H1 (cell line): ENCODE results near the gene MYPOP. TPM values are rescaled to one million over a fixed set of nuclear protein-coding genes. Genes with fewer than 3 reads are reported as not detected.

Experiments used
- CTCF ChIA-PET: fragments of 300-600 bp; sonication (Branson Sonifier 250); formaldehyde crosslinking; loops from one replicate; lab custom pipeline; 2021; ENCODE audit not compliant: partially characterized antibody; lab: Charles Lee
- POLR2A ChIA-PET: fragments of 300-600 bp; sonication (Branson Sonifier 250); formaldehyde crosslinking; loops from one replicate; lab custom pipeline; 2021; ENCODE audit warnings: inconsistent platforms; ENCODE audit not compliant: partially characterized antibody; lab: Charles Lee
- DNase-seq, 2 experiments: peaks; one replicate each; pipeline versions ENCODE4 v3.0.0 to v3.0.0-alpha.2; 2010 to 2022; ENCODE audit warnings: low spot score in 2 of 2, low read depth in 1 of 2, mixed read lengths in 1 of 2
- FAIRE-seq: peaks from 2 replicates; lab custom pipeline; 2011; peaks lifted over from hg19 to GRCh38; lab: Jason Lieb, UNC
- H2AFZ ChIP-seq: 2 replicates; pipeline ENCODE4 v1.8.1; 2012; ENCODE audit warnings: low read length, inconsistent platforms
- H2AK5ac ChIP-seq: 2 replicates; pipeline ENCODE4 v1.6.1; 2013; ENCODE audit warnings: low read depth, low read length
- H2BK120ac ChIP-seq: replicated peaks from 2 replicates; pipeline ENCODE3; 2013; ENCODE audit warnings: low read depth, low read length, inconsistent platforms
- H2BK12ac ChIP-seq: 2 replicates; pipeline ENCODE4 v1.6.1; 2013; ENCODE audit warnings: low read depth, low read length
- H2BK15ac ChIP-seq: 2 replicates; pipeline ENCODE4 v1.6.1; 2013; ENCODE audit warnings: low read length
- H2BK20ac ChIP-seq: 2 replicates; pipeline ENCODE4 v1.6.1; 2013; ENCODE audit warnings: low read length
- H2BK5ac ChIP-seq: 2 replicates; pipeline ENCODE4 v1.6.1; 2013; ENCODE audit warnings: low read depth, low read length
- H3K14ac ChIP-seq: 2 replicates; pipeline ENCODE4 v1.6.1; 2013; ENCODE audit warnings: inconsistent platforms; ENCODE audit not compliant: insufficient read length
- H3K18ac ChIP-seq: 2 replicates; pipeline ENCODE4 v1.6.1; 2013; ENCODE audit warnings: low read length; ENCODE audit errors: extremely low read depth
- H3K23ac ChIP-seq: 2 replicates; pipeline ENCODE4 v1.6.1; 2013; ENCODE audit warnings: inconsistent platforms; ENCODE audit not compliant: insufficient read length
- H3K23me2 ChIP-seq: 2 replicates; pipeline ENCODE4 v1.6.1; 2013; ENCODE audit warnings: low read depth, low read length
- H3K27ac ChIP-seq: 2 replicates; pipeline ENCODE4 v1.6.1; 2011; ENCODE audit warnings: low read depth, low read length, inconsistent platforms
- H3K27me3 ChIP-seq, 4 experiments: replicated peaks in 1 of 4; 1 replicate in 1 of 4; 2 replicates in 3 of 4; pipeline versions ENCODE4 v1.6.1 to v1.8.1; 2011 to 2013; ENCODE audit warnings: low read length in 3 of 4, mild to moderate bottlenecking in 3 of 4, inconsistent platforms in 2 of 4, mixed read lengths in 2 of 4, moderate library complexity in 1 of 4; ENCODE audit not compliant: control insufficient read depth in 3 of 4, insufficient read depth in 3 of 4; ENCODE audit errors: extremely low read depth in 1 of 4
- H3K36me3 ChIP-seq, 4 experiments: 2 replicates each; pipeline versions ENCODE4 v1.6.1 to v1.8.1; 2011 to 2013; ENCODE audit warnings: mild to moderate bottlenecking in 4 of 4, low read length in 3 of 4, moderate library complexity in 2 of 4, control low read depth in 1 of 4, inconsistent platforms in 1 of 4; ENCODE audit not compliant: insufficient read depth in 4 of 4, control insufficient read depth in 2 of 4
- H3K4ac ChIP-seq: replicated peaks from 2 replicates; pipeline ENCODE3; 2013; ENCODE audit warnings: low read length, low read depth, mixed read lengths, inconsistent platforms; ENCODE audit not compliant: insufficient read length
- H3K4me1 ChIP-seq, 4 experiments: replicated peaks in 1 of 4; 1 replicate in 1 of 4; 2 replicates in 3 of 4; pipeline versions ENCODE4 v1.6.1 to v1.8.1; 2011 to 2013; ENCODE audit warnings: low read length in 3 of 4, inconsistent platforms in 2 of 4, mixed read lengths in 1 of 4; ENCODE audit not compliant: insufficient read depth in 4 of 4, control insufficient read depth in 3 of 4
- H3K4me2 ChIP-seq, 2 experiments: 2 replicates each; pipeline versions ENCODE4 v1.6.1 to v1.8.1; 2011 to 2013; ENCODE audit warnings: low read depth in 2 of 2, low read length in 2 of 2, control low read depth in 1 of 2, inconsistent platforms in 1 of 2, mild to moderate bottlenecking in 1 of 2; ENCODE audit not compliant: insufficient read depth in 1 of 2
- H3K4me3 ChIP-seq, 4 experiments: fragments of 200-600, 300-600 bp in 1 of 4; sonication (generic), shearing (Covaris generic), sonication (Bioruptor Twin) in 1 of 4; 2 replicates each; pipeline versions ENCODE4 v1.5.1 to v1.8.1; 2011 to 2016; ENCODE audit warnings: low read length in 4 of 4, low read depth in 3 of 4, control low read depth in 2 of 4, inconsistent platforms in 2 of 4, mild to moderate bottlenecking in 2 of 4, mixed read lengths in 1 of 4, moderate library complexity in 1 of 4; ENCODE audit not compliant: insufficient read depth in 2 of 4; ENCODE audit errors: extremely low read depth in 1 of 4
- H3K56ac ChIP-seq: replicated peaks from 2 replicates; pipeline ENCODE3; 2013; ENCODE audit warnings: low read depth, mild to moderate bottlenecking, mixed read lengths, low read length, inconsistent platforms; ENCODE audit not compliant: insufficient read length
- H3K79me1 ChIP-seq: 2 replicates; pipeline ENCODE4 v1.6.1; 2013; ENCODE audit warnings: low read depth, low read length, control low read depth
- H3K79me2 ChIP-seq, 2 experiments: 2 replicates each; pipeline versions ENCODE4 v1.6.1 to v1.8.1; 2012 to 2013; ENCODE audit warnings: low read length in 2 of 2, mild to moderate bottlenecking in 2 of 2, inconsistent platforms in 1 of 2; ENCODE audit not compliant: insufficient read depth in 2 of 2, control insufficient read depth in 1 of 2
- H3K9ac ChIP-seq, 4 experiments: replicated peaks in 1 of 4; 1 replicate in 1 of 4; 2 replicates in 3 of 4; pipeline versions ENCODE4 v1.6.1 to v1.8.1; 2011 to 2013; ENCODE audit warnings: low read depth in 3 of 4, low read length in 3 of 4, control low read depth in 2 of 4, mild to moderate bottlenecking in 2 of 4, moderate library complexity in 2 of 4, inconsistent platforms in 1 of 4; ENCODE audit errors: extremely low read depth in 1 of 4
- H3K9me3 ChIP-seq, 2 experiments: 2 replicates each; pipeline versions ENCODE4 v1.6.1 to v1.8.1; 2012 to 2013; ENCODE audit warnings: mild to moderate bottlenecking in 2 of 2, moderate library complexity in 2 of 2, control low read depth in 1 of 2, inconsistent platforms in 1 of 2, low read depth in 1 of 2, low read length in 1 of 2, mixed read lengths in 1 of 2; ENCODE audit not compliant: insufficient read depth in 2 of 2
- H4K20me1 ChIP-seq, 2 experiments: replicated peaks in 1 of 2; 2 replicates each; pipeline versions ENCODE3 to v1.8.1; 2011 to 2013; ENCODE audit warnings: inconsistent platforms in 2 of 2, low read length in 2 of 2, mild to moderate bottlenecking in 1 of 2; ENCODE audit not compliant: insufficient read depth in 2 of 2, control insufficient read depth in 1 of 2
- H4K5ac ChIP-seq: 2 replicates; pipeline ENCODE4 v1.6.1; 2013; ENCODE audit warnings: low read length, low read depth, mixed read lengths, inconsistent platforms; ENCODE audit not compliant: insufficient read length
- H4K8ac ChIP-seq: 2 replicates; pipeline ENCODE4 v1.8.0; 2013; ENCODE audit warnings: mild to moderate bottlenecking, moderate library complexity, low read length, inconsistent platforms; ENCODE audit not compliant: insufficient read depth; ENCODE audit errors: extremely low read depth
- H4K91ac ChIP-seq: replicated peaks from 2 replicates; pipeline ENCODE3; 2013; ENCODE audit warnings: low read length, mixed read lengths, inconsistent platforms; ENCODE audit not compliant: insufficient read length
- CREB1 ChIP-seq: IDR thresholded peaks from 2 replicates; pipeline ENCODE4 v1.6.1; 2012; ENCODE audit warnings: inconsistent platforms
- CTCF ChIP-seq, 3 experiments: IDR thresholded peaks; 1 replicate in 2 of 3; 2 replicates in 1 of 3; pipeline versions ENCODE4 v1.5.1 to v1.6.1; 2011; ENCODE audit warnings: low read length in 3 of 3, mild to moderate bottlenecking in 3 of 3, inconsistent platforms in 2 of 3, low read depth in 1 of 3, moderate library complexity in 1 of 3; ENCODE audit not compliant: insufficient read depth in 1 of 3; ENCODE audit errors: control extremely low read depth in 1 of 3
- HDAC2 ChIP-seq, 2 experiments: fragments of 300-600 bp in 1 of 2; sonication (generic) in 1 of 2; IDR thresholded peaks; 2 replicates each; pipeline ENCODE4 v1.6.1; 2011 to 2012; ENCODE audit warnings: low read depth in 2 of 2, low read length in 2 of 2, mild to moderate bottlenecking in 2 of 2, moderate library complexity in 2 of 2, borderline replicate concordance in 1 of 2, inconsistent platforms in 1 of 2
- MAFK ChIP-seq: IDR thresholded peaks from 2 replicates; pipeline ENCODE4 v1.6.1; 2012; ENCODE audit warnings: low read depth, mild to moderate bottlenecking, improper control_type of control experiment, low read length
- MAX ChIP-seq: IDR thresholded peaks from 2 replicates; pipeline ENCODE4 v1.6.1; 2012; ENCODE audit warnings: inconsistent platforms
- SIX5 ChIP-seq: IDR thresholded peaks from 2 replicates; pipeline ENCODE4 v1.6.1; 2011; ENCODE audit warnings: mild to moderate bottlenecking, low read depth, low read length
- SP1 ChIP-seq: IDR thresholded peaks from 2 replicates; pipeline ENCODE4 v1.6.1; 2011; ENCODE audit warnings: low read depth, low read length
- USF2 ChIP-seq: IDR thresholded peaks from 2 replicates; pipeline ENCODE4 v1.6.1; 2011; ENCODE audit warnings: low read length, improper control_type of control experiment
- WGBS, 2 experiments: shearing (Covaris generic) in 1 of 2; methylation state at CpG; one replicate each; pipeline versions ENCODE4 v1.1.6 to v1.1.7; 2013 to 2015; ENCODE audit warnings: low lambda C conversion rate in 2 of 2, mixed read lengths in 2 of 2, inconsistent platforms in 1 of 2, low coverage in 1 of 2, missing lambda C conversion rate in 1 of 2; ENCODE audit not compliant: insufficient replicate concordance in 2 of 2, insufficient coverage in 1 of 2, insufficient read length in 1 of 2; ENCODE audit errors: extremely low coverage in 1 of 2, missing lambda C conversion rate in 1 of 2; 5-methylcytosine and 5-hydroxymethylcytosine counted together
- polyA plus RNA-seq, 7 experiments: library from polyadenylated mRNA; depleted of rRNA in 3 of 7; stranded (reverse) in 5 of 7; unstranded in 2 of 7; fragments of >200 nt in 5 of 7; fragments of 200-250 nt in 2 of 7; gene quantifications; 1 replicate in 5 of 7; 2 replicates in 1 of 7; 4 replicates in 1 of 7; pipeline versions ENCODE4 v1.2.1 to v1.2.3, GENCODE V29; 2011 to 2013; ENCODE audit warnings: missing spikeins in 2 of 7, mixed read lengths in 2 of 7
- total RNA-seq: library from RNA; stranded (reverse); fragmentation: NEBNext Ultra II Directional; extraction: Animal tissue kit (Norgen Biotek cat#: 25700); gene quantifications from 2 replicates; pipeline ENCODE4 v1.2.1, GENCODE V29; 2021

Gene MYPOP
- total and polyA plus RNA-seq, 2 of the 8 experiments (the other 6 are each of a cell fraction or from before 2014, with no cell fraction given), result 3.2 to 11.1 TPM

GRCh38 chr19:45938733-45939319 lies 36.4 kb upstream of the MYPOP start:
- H3K18ac ChIP-seq, result no peak overlapping the region
- no peak overlapping the region for H2BK120ac ChIP-seq
- no peak overlapping the region for H4K91ac ChIP-seq
- H3K23me2 ChIP-seq, result no peaks in the 10 kb centered on the region
- H3K79me2 ChIP-seq, result no peaks in the 10 kb centered on the region
- no peak overlapping the region for H3K4ac ChIP-seq
- CTCF ChIA-PET, result interaction anchor here (0.6 to 0.9 kb wide), 2 partner anchors 15 to 69 kb away, joined by 3 read pairs; no protein-coding TSS in a partner anchor
- peaks cover 0 to 2% of the 10 kb centered on the region in 2 experiments for H4K20me1 ChIP-seq
- no peak overlapping the region for H2BK15ac ChIP-seq
- H2BK20ac ChIP-seq, result no peak overlapping the region
- no peak overlapping the region for H3K4me3 ChIP-seq
- H3K4me2 ChIP-seq, result no peak overlapping the region
- no peak overlapping the region for H3K27ac ChIP-seq
- no peak overlapping the region for H2AFZ ChIP-seq
- H3K56ac ChIP-seq, result no peak overlapping the region
- no peak overlapping the region for H2BK12ac ChIP-seq
- POLR2A ChIA-PET, result interaction anchor here (1.0 to 1.2 kb wide), 2 partner anchors 11 to 14 kb away, joined by 3 to 5 read pairs; no protein-coding TSS in a partner anchor
- H2BK5ac ChIP-seq, result no peak overlapping the region
- no peak for TF ChIP-seq CTCF (IDR thresholded peaks at IDR 0.05; ENCODE audit: control extremely low read depth in 1 of 3, insufficient read depth in 1 of 3, low read depth in 1 of 3, low read length in 3 of 3)
- TF ChIP-seq USF2, result no peak
- TF ChIP-seq CREB1, result 0 out of 2 replicates have a peak, but pooled peaks have one; percentile 11
- TF ChIP-seq HDAC2 (IDR thresholded peaks at IDR 0.05; ENCODE audit: borderline replicate concordance in 1 of 2, low read depth in 2 of 2, low read length in 2 of 2), result no peak
- no peak for TF ChIP-seq SIX5
- TF ChIP-seq SP1, result no peak
- TF ChIP-seq MAX, result no peak
- no peak for TF ChIP-seq MAFK
- TF ChIP-seq, all 59 proteins: peak for 1
- no peaks in the 10 kb centered on the region for H3K27me3 ChIP-seq
- no peak overlapping the region for H3K23ac ChIP-seq
- H3K4me1 ChIP-seq, result peaks cover 0 to 3% (median 0%) of the 10 kb centered on the region in 4 experiments; a peak in 2 of 7 replicates
- H4K5ac ChIP-seq, result no peak overlapping the region
- H3K9me3 ChIP-seq, result no peaks in the 10 kb centered on the region
- no peaks in the 10 kb centered on the region for H3K79me1 ChIP-seq
- H3K14ac ChIP-seq, result no peak overlapping the region
- no peak overlapping the region for H3K9ac ChIP-seq
- FAIRE-seq, result no peak
- DNase-seq, result no peak
- no peak overlapping the region for H2AK5ac ChIP-seq
- WGBS, 2 experiments, result 92% methylated on average over 3 of the region's 3 CpGs; no CpG with 5 or more reads in 1 of the 2 experiments
- peaks cover 0 to 9% (median 0%) of the 10 kb centered on the region in 4 experiments; a peak in 2 of 8 replicates for H3K36me3 ChIP-seq
- no peak overlapping the region for H4K8ac ChIP-seq
